ENCODE results near the gene ZNF570.

Gene ZNF570

GRCh38 chr19:37467608-37468090 is 1.5 kb upstream of the ZNF570 start (continued):
- no peak; the same call in 1 of the 2 replicates for TF ChIP-seq ZBTB17 (tag by site-specific recombination; IDR thresholded peaks at IDR 0.05)
- no peak for TF ChIP-seq ZNF707 (tag by site-specific recombination; IDR thresholded peaks at IDR 0.05)
- no peak for TF ChIP-seq ZBTB48 (tag by site-specific recombination; IDR thresholded peaks at IDR 0.05)
- no peak for TF ChIP-seq ZNF426 (tag by site-specific recombination; IDR thresholded peaks at IDR 0.05)
- no peak for TF ChIP-seq MZF1 (tag by site-specific recombination; IDR thresholded peaks at IDR 0.05; ENCODE audit: borderline replicate concordance)
- no peak for TF ChIP-seq OSR2 (tag by site-specific recombination; IDR thresholded peaks at IDR 0.05)
- peak; percentile 88 for TF ChIP-seq BCL11A (tag by site-specific recombination; IDR thresholded peaks at IDR 0.05; ENCODE audit: low read depth)
- TF ChIP-seq ZNF560 (tag by site-specific recombination; IDR thresholded peaks at IDR 0.05; ENCODE audit: borderline replicate concordance) = no peak
- no peak for TF ChIP-seq ZSCAN23 (tag by site-specific recombination; IDR thresholded peaks at IDR 0.05)
- TF ChIP-seq BCL11B (tag by site-specific recombination; IDR thresholded peaks at IDR 0.05; ENCODE audit: low read depth) = peak; percentile 21; the same call in 1 of the 2 replicates

GRCh38 chr19:37470216-37470615 is 1.1 kb downstream of the ZNF570 start:
- ChIA-PET CTCF (no interaction called here), POLR2A (no interaction called here)
- peaks cover 40 to 56% of the 10 kb centered on the region in 2 experiments for H3K36me3 ChIP-seq (ENCODE audit: control insufficient read depth in 2 of 2, insufficient read depth in 1 of 2, low read length in 2 of 2)
- peaks cover 6% of the 10 kb centered on the region; the same call in 1 of the 2 replicates for H3K4me1 ChIP-seq (ENCODE audit: control insufficient read depth, insufficient read depth, low read length)
- H3K4me3 ChIP-seq (ENCODE audit: low read depth, low read length) = peak overlapping the region; percentile 52; the same call in 1 of the 2 replicates
- peaks cover 26% of the 10 kb centered on the region for H3K9me3 ChIP-seq (ENCODE audit: control insufficient read depth, insufficient read depth, low read depth, low read length)
- H3K27ac ChIP-seq (ENCODE audit: extremely low read depth, low read depth, low read length) = 0 out of 2 replicates have a peak overlapping the region, but pooled peaks have one; percentile 71
- TF ChIP-seq ZNF664 (tag by site-specific recombination; IDR thresholded peaks at IDR 0.05) (no peak), ZNF792 (tag by site-specific recombination; IDR thresholded peaks at IDR 0.05) (no peak), ZNF155 (tag by site-specific recombination; IDR thresholded peaks at IDR 0.05) (no peak)

GRCh38 chr19:37472165-37472564 is 3.0 kb downstream of the ZNF570 start:
- H3K36me3 ChIP-seq (ENCODE audit: control insufficient read depth in 2 of 2, insufficient read depth in 1 of 2, low read length in 2 of 2) = peaks cover 59 to 68% of the 10 kb centered on the region in 2 experiments
- TF ChIP-seq SALL2 (tag by site-specific recombination; IDR thresholded peaks at IDR 0.05; ENCODE audit: borderline replicate concordance) = no peak
- peak; percentile 89 for TF ChIP-seq ATF2 (tag by site-specific recombination; IDR thresholded peaks at IDR 0.05; ENCODE audit: low read depth)
- H3K4me3 ChIP-seq (ENCODE audit: low read depth, low read length) = no peak overlapping the region
- H3K9me3 ChIP-seq (ENCODE audit: control insufficient read depth, insufficient read depth, low read depth, low read length) = peaks cover 30% of the 10 kb centered on the region
- H3K27ac ChIP-seq (ENCODE audit: extremely low read depth, low read depth, low read length) = no peak overlapping the region
- CTCF ChIA-PET = interaction anchor here (0.7 kb wide), 1 partner anchor 1417 kb away, joined by 3 read pairs; no protein-coding TSS in a partner anchor
- POLR2A ChIA-PET = no interaction called here
- peaks cover 6% of the 10 kb centered on the region; the same call in 1 of the 2 replicates for H3K4me1 ChIP-seq (ENCODE audit: control insufficient read depth, insufficient read depth, low read length)

GRCh38 chr19:37484406-37485168 is 15.4 kb downstream of the ZNF570 start:
- Histone ChIP-seq H3K4me3 (ENCODE audit: low read depth, low read length) (no peak overlapping the region), H3K4me1 (ENCODE audit: control insufficient read depth, insufficient read depth, low read length) (no peaks in the 10 kb centered on the region), H3K36me3 (ENCODE audit: control insufficient read depth in 2 of 2, insufficient read depth in 1 of 2, low read length in 2 of 2) (peaks cover 46 to 54% of the 10 kb centered on the region in 2 experiments), H3K27ac (ENCODE audit: extremely low read depth, low read depth, low read length) (no peak overlapping the region), H3K9me3 (ENCODE audit: control insufficient read depth, insufficient read depth, low read depth, low read length) (peaks cover 51% of the 10 kb centered on the region)
- ChIA-PET POLR2A (no interaction called here), CTCF (interaction anchor here (0.7 kb wide), 1 partner anchor 22 kb away, joined by 5 read pairs; no protein-coding TSS in a partner anchor)
- TF ChIP-seq ZNF530 (tag by site-specific recombination; IDR thresholded peaks at IDR 0.05; ENCODE audit: low read depth) = no peak
- TF ChIP-seq ZSCAN5A (tag by site-specific recombination; IDR thresholded peaks at IDR 0.05) = no peak
- TF ChIP-seq ZNF514 (tag by site-specific recombination; IDR thresholded peaks at IDR 0.05) = no peak
- TF ChIP-seq ZNF585B (tag by site-specific recombination; IDR thresholded peaks at IDR 0.05) = no peak
- TF ChIP-seq SP2 (tag by site-specific recombination; IDR thresholded peaks at IDR 0.05) = no peak
- no peak for TF ChIP-seq TSHZ1 (tag by site-specific recombination; IDR thresholded peaks at IDR 0.05; ENCODE audit: borderline replicate concordance)
- peak; percentile 100 for TF ChIP-seq TRIM28 (IDR thresholded peaks at IDR 0.05; ENCODE audit: borderline replicate concordance, low read length)
- no peak for TF ChIP-seq ZNF626 (tag by site-specific recombination; IDR thresholded peaks at IDR 0.05)
- TF ChIP-seq WT1 (tag by site-specific recombination; IDR thresholded peaks at IDR 0.05) = no peak

All from HEK293 (cell line).